Stimulated activated CD8-positive, alpha-beta memory T cell treated with anti-CD3 and anti-CD28 coated beads, Interleukin-4, amount 100 ng/mL, for 48 hours (primary cell): ENCODE results near the gene PHGDH.
"Not testable (repeated sequence)": the region's sequence is repeated elsewhere in the genome, so short reads cannot be mapped to it uniquely, and the experiment has no call there.

ENCODE experiments used
- DNase-seq: peaks from one replicate; pipeline ENCODE4 v3.0.0-alpha.2; 2020

PHGDH gene

DNA sequence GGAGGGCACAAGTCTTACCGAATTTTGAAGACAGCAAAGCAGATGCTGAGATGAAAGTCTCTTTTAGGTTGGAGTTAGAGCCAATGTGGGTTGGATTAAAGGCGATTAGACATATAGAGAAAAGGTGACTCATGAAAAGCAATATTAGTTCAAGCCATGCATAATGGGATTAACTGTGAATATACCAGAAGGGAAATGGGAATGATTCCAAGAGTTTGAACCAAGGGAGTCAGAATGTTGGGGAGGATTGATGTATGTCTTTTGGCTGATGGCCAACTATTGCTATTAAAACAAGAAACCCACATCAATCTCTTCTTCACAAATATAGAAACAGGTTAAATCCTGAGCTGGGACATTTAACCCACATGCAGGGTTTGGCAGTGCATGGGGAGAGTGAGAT, 55.8 kb downstream of the PHGDH start:
- DNase-seq: no peak

GRCh38 chr1:119768778-119769177, 57.0 kb downstream of the PHGDH start, which contains the start of gene HMGCS2:
Gene HMGCS2 (minus strand): TSS chr1:119768905. CDS start chr1:119768844, 61 bp downstream.
- DNase-seq: no peak

- DNase-seq: no peak
Measured at GRCh38 chr1:119771016-119771415, 59.3 kb downstream of the PHGDH start.

DNA sequence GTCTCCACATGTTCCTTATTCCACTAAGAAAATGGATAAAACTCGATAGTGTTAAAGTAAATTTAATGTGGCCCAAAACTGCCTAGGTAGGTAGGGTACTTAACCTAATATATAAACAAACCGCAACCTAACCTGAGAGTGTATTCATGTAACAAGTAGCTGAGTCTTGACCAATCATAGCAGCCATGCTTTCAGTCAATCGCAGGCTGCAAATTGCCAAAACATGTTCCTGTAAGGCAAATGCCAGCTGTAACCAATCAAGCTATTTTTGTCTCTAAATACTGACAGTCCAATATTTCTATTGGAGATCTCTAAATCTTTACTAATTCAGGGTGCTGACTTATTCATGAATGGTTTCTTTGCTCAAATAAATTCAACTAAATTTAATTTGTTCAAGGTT, 60.0 kb downstream of the PHGDH start:
- no peak for DNase-seq

DNA sequence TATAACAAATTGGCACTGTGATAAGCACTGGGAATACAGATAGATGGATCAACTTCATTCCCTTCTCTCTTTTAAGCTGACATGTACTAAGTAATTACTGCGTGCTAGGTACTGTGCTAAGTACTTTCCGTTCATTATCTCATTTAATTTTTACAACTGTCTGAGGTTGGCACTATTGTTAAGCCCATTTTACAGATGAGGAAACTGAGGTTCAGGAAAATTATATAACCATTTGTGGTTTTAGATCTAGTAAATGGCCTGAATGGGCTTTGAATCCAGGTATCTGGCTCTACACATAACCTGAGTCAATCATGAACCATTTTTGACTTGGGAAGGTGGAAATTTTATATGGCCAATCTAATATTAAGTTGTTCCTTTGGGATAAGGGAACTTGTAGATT, 60.6 kb downstream of the PHGDH start:
- no peak for DNase-seq

DNA sequence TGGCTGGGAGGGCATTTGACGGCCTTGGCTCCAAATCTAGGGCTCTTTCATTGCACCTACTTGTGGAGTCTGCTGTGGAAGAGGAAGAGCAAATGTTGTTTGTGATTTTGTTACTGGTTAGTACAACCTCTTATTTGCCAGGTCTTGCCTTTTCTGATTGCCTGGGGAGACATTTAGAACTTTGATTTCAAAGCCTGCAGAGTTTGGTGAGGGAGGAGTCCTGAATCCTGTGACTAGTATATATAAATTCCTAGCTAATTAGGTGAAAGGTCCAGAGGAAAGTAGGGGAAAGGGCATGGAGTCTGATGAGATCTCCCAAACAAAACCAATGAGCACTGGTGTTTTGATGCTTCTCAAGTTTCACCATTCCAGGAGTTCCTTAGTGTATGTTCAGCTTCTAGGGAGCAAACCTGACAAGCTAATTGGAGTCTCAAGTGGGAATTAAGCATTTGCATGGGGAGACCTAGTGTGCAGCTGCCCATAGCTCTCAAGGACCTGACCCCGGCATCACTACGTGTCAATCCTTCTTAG, 62.0 kb downstream of the PHGDH start:
- DNase-seq: no peak

- DNase-seq: no peak
Measured at GRCh38 chr1:119774746-119775490, 63.2 kb downstream of the PHGDH start.

DNA sequence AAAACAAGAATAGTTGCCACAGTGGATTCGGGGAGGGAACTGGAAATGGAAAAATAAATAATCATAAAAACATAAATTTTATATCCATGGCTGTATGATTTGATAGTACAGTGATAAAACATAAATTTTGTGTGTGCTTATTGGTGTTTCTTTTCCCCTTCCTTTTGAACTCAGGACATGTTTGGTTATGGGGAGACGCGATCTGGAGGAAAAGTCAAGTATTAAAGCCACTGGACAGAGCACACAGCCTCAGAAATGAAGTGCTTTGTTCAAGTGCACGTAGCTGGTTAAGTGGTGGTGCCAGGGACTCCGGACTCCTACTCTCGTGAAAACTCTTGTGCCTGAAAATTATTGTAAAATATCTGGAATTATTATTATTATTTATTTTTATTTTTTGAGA, 66.6 kb downstream of the PHGDH start:
- no peak for DNase-seq

- DNase-seq: no peak
Measured at GRCh38 chr1:119778886-119779560, 67.3 kb downstream of the PHGDH start.

GRCh38 chr1:119779869-119780356, 68.2 kb downstream of the PHGDH start:
- DNase-seq: no peak

- no peak for DNase-seq
Measured at GRCh38 chr1:119781434-119782210, 69.9 kb downstream of the PHGDH start.

DNA sequence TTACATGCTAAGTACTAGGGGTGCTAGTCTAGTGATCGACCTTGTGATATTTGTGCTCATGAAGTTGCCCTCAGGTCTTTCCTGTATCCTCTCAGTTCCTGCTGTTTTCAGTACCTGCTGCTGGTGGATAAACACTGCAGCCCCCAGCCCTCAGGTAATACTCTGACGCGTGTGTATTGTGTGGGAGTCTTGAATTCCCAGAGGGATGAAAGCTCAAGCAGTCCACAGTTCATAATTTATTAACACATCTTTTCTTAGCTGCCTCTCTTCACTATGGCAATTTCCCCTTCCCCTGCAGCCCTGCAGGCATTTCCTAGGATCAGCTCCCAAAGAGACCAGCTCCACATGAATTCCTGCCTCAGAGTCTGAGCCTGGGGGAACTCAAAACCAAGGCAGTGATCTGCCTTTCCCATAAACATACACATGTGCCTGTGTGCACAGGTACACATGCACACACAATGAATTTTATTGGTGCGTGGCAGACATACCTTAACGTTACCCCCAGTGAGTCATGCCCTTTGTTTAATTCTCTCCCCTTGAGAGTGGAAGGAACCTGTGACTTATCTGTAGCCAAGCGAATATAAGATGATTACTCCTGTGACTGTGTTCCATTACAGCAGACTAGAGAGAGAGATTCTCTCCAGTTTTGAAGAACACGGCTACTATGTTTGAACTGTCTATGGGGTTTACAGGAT, 71.0 kb downstream of the PHGDH start:
- no peak for DNase-seq

- DNase-seq: no peak
Measured at GRCh38 chr1:119783354-119784185, 71.8 kb downstream of the PHGDH start.

DNA sequence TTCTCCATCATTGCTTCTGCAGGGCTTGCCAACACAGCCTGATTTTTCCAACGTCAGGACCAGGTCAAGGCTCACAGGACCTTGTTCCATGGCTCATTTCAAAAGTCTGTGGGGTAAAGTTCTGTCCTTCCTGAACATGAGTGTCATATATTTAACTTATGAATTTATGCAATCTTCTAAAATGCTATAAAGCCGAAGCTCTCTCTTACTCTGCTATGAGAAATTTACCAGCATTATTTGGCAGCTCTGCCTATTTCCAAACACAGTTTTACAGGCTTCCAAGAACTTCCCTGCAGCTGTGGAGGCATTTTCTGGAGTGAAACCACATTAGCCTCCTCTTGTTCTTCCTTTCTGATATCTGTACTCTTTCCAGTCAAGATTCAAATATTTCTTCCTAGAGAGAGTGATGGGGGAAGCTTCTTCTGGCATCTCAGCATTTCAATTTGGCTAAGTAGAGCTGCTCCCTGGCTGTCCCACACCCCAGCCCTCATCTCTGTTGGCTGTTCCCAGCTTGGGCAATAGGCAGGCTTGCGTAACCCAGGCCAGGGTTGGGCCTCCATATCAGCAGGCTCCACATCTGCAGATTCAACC, 72.6 kb downstream of the PHGDH start:
- no peak for DNase-seq

GRCh38 chr1:119786046-119786445, 74.3 kb downstream of the PHGDH start:
- not testable (repeated sequence) for DNase-seq

GRCh38 chr1:119786473-119787050, 74.8 kb downstream of the PHGDH start:
- not testable (repeated sequence) for DNase-seq

GRCh38 chr1:119787776-119788175, 76.0 kb downstream of the PHGDH start:
- DNase-seq: no peak

- DNase-seq: no peak
Measured at GRCh38 chr1:119790451-119791198, 78.9 kb downstream of the PHGDH start.

DNA sequence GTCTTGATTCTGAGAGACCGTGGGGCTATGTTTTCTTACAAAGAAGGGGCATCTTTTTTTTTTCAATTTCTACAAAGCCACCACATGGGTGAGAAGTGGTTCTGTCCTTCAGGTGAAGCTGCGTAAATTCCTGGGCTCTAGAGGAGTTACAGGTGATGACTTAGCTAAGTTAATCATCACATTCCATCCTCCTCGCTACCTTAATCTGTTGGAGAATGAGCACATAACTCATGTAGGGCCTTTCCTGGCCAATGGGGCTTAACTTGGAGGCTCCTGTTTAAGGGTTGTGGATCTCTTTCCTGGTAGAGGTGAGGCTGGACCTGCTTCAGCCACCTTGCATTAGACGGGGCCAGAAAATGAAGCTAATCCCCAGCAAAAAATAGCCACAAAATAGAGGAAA, 79.6 kb downstream of the PHGDH start:
- no peak for DNase-seq
